HG03039 (cell line): ENCODE results near the gene KCNQ1.

Experiments
- ATAC-seq: cut with Tn5 transposase; IDR thresholded peaks from one replicate; pipeline ENCODE4 v1.9.1; 2021; ENCODE audit warnings: mild to moderate bottlenecking, moderate library complexity; ENCODE audit not compliant: unreplicated experiment

KCNQ1 gene

GRCh38 chr11:2769409-2770095 lies 324.7 kb downstream of the KCNQ1 start:
- no peak for ATAC-seq

DNA sequence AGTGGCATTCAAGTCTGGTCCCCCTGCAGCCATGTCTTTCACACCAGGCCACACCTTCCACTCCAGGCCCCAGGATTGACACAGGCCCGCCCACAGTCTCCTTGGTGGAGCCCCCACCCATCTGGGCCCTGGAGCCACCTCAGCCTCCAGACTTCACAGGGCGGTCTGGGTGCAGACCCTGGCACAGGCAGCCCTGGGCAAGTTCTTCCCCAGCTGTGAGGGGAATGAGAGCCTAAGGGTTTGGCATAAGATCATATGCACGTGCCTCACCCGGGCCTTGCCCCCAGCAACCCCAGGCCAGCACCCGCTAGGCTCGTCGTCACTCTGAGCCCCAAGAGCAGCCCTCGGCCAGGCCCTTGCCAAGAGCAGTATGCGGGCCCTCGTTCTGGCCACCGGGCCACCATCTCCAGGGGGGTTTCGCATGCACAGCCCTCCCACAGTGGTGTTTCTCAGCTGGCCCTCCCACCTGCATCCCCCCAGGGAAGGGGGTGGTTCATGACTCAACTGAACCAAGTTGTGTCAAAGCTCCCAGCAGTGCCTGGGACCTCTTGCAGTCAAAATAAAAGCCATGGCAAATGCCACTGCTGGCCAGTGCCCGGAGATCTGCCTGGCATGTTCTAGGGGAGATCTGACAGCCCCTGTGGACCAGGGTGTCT lies 325.4 kb downstream of the KCNQ1 start:
- no peak for ATAC-seq

- ATAC-seq, result no peak
These were observed 326.0 kb downstream of the KCNQ1 start for GRCh38 chr11:2770761-2771301.

- no peak for ATAC-seq
These were observed 327.1 kb downstream of the KCNQ1 start for GRCh38 chr11:2771758-2772466.

- no peak for ATAC-seq
These were observed 327.8 kb downstream of the KCNQ1 start for GRCh38 chr11:2772544-2773031.

- ATAC-seq, result no peak
These were observed 329.6 kb downstream of the KCNQ1 start for GRCh38 chr11:2774173-2775082.

DNA sequence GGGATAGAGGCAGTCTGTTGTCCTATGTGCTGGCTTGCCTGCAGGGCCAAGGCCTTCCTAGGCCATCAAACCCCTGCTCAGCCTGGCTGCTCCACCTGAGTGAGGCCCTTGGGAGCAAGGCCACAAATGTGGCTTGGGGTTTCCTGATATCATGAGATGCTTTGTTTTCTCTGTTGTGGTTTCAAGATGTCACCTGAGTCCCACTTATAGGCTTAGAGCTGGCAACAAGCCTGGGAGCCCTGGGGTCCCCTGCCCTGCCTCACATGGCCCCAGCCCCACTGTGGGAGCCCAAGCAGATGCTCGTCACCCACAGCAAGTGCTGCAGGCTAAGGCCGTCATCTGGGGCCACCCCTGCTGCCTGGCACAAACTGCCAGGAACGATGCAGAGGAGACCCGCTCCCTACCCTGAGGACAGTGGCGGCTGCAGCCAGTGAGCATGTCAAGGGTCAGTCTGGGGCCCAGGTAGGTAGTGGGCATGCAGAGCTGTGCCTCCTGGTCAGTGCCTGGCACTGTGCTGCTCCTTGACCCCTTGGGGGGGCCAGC lies 330.3 kb downstream of the KCNQ1 start:
- no peak for ATAC-seq

GRCh38 chr11:2775626-2776350 lies 331.0 kb downstream of the KCNQ1 start:
- no peak for ATAC-seq

DNA sequence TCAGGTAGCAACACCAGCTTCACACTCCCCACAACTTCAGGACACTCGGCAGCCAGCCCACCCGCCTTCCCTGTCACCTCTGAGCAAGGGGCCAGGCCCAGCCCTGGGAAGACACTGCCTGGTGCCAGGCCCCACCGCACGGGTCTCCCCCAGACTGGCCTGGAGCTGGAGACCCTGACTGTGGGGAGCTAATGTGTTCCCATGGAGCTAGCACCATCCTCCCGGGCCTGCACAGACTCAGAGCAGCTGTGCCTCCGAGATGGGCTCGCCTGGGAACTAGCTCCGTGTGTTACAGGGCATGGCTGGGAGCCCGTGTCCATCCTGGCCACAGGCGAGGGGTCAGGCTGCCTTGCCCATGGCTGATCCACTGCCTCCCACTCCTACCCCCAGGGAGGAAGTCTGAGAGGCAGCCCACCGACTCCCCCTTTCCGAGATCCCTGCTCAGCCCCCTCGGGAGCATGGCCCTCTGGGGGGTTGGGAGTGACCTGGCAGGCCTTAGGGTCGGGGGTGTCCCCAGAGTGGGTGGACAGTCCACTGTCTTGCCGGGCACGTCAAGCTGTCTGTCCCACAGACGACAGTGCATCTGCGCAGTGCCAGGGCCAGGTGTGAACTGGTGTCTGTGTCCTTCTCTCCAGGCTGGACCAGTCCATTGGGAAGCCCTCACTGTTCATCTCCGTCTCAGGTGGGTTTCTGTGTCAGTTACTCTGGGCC lies 331.7 kb downstream of the KCNQ1 start:
- ATAC-seq, result no peak

GRCh38 chr11:2777386-2777785 lies 332.6 kb downstream of the KCNQ1 start:
- ATAC-seq, result no peak

GRCh38 chr11:2777871-2778629 lies 333.2 kb downstream of the KCNQ1 start:
- no peak for ATAC-seq

GRCh38 chr11:2778630-2779498 lies 334.1 kb downstream of the KCNQ1 start:
- ATAC-seq, result no peak

GRCh38 chr11:2779499-2779980 lies 334.7 kb downstream of the KCNQ1 start:
- ATAC-seq, result no peak

GRCh38 chr11:2779981-2780849 lies 335.4 kb downstream of the KCNQ1 start:
- no peak for ATAC-seq

DNA sequence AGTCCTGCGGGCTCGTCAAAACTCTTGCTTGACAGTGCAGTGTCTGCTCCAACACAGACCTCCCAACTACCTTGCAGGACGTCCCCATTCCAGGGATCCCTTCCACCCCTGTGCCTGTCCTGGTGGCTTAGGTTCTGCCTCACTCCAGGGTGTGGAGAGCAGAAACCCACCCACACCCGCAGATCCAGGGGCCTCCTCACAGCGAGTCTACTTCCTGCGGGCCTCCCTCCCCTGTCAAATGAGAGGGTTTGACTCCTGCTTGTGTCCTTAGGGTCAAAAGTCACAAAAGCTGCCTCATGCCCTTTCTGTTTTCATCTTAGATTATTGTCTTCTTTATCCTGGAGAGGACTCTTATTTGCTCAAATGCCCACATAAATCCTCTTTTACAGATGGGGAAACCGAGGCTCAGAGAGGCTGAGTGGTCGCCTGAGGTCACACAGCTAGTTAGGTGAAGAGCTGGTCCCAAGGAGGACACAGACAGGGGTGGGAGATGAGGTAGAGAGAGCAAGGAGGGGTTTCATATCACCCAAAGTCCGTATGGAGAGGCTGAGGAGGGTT lies 336.1 kb downstream of the KCNQ1 start:
- no peak for ATAC-seq
